CD14-positive monocyte (primary cell): ENCODE measurements around the gene KDM4C. TPM values are rescaled to one million over a fixed set of nuclear protein-coding genes. Genes with fewer than 3 reads are reported as not detected.

Experiments
- DNase-seq, 3 donors: peaks; one replicate each; pipeline ENCODE4 v3.0.0-alpha.2; 2011 to 2022
- H2AFZ ChIP-seq: 2 replicates; pipeline ENCODE4 v1.6.0; 2012; ENCODE audit warnings: mild to moderate bottlenecking, low read depth, low read length, inconsistent platforms; ENCODE audit not compliant: insufficient read depth, poor library complexity, severe bottlenecking
- H3K27ac ChIP-seq, 2 donors: 1 replicate in 1 of 2; 2 replicates in 1 of 2; pipeline ENCODE4 v1.5.1; 2012 to 2013; ENCODE audit warnings: low read length in 2 of 2, control low read depth in 1 of 2, inconsistent platforms in 1 of 2, low read depth in 1 of 2, mild to moderate bottlenecking in 1 of 2
- H3K27me3 ChIP-seq, 2 donors: one replicate each; pipeline versions ENCODE4 v1.6.0 to v1.6.1; 2011 to 2013; ENCODE audit warnings: low read length in 2 of 2; ENCODE audit not compliant: control insufficient read depth in 2 of 2, insufficient read depth in 2 of 2
- H3K36me3 ChIP-seq, 2 donors: replicated peaks in 1 of 2; 1 replicate in 1 of 2; 2 replicates in 1 of 2; pipeline versions ENCODE4 v1.5.1 to v1.6.1; 2012 to 2013; ENCODE audit warnings: low read length in 2 of 2, control low read depth in 1 of 2, inconsistent platforms in 1 of 2, mild to moderate bottlenecking in 1 of 2; ENCODE audit not compliant: insufficient read depth in 2 of 2, control insufficient read depth in 1 of 2
- H3K4me1 ChIP-seq, 2 donors: 1 replicate in 1 of 2; 2 replicates in 1 of 2; pipeline versions ENCODE4 v1.5.1 to v1.6.1; 2012 to 2013; ENCODE audit warnings: low read length in 2 of 2, control low read depth in 1 of 2, inconsistent platforms in 1 of 2, mild to moderate bottlenecking in 1 of 2, moderate library complexity in 1 of 2; ENCODE audit not compliant: insufficient read depth in 2 of 2, control insufficient read depth in 1 of 2
- H3K4me2 ChIP-seq: replicated peaks from 2 replicates; pipeline ENCODE3; 2012; ENCODE audit warnings: low read length, moderate library complexity, mild to moderate bottlenecking; ENCODE audit not compliant: poor library complexity, severe bottlenecking; ENCODE audit errors: extremely low read depth
- H3K4me3 ChIP-seq, 3 experiments: fragments of 200-600 bp in 1 of 3; sonication (generic) in 1 of 3; replicated peaks in 1 of 3; 1 replicate in 2 of 3; 2 replicates in 1 of 3; pipeline ENCODE4 v1.5.1; 2011 to 2013; ENCODE audit warnings: low read length in 3 of 3, mild to moderate bottlenecking in 3 of 3, control low read depth in 2 of 3, low read depth in 2 of 3, inconsistent platforms in 1 of 3, moderate library complexity in 1 of 3
- H3K79me2 ChIP-seq: 2 replicates; pipeline ENCODE4 v1.6.0; 2012; ENCODE audit warnings: mild to moderate bottlenecking, control low read depth, inconsistent platforms, low read length, moderate library complexity; ENCODE audit not compliant: insufficient read depth
- H3K9ac ChIP-seq: 2 replicates; pipeline ENCODE4 v1.6.0; 2017; ENCODE audit warnings: low read length, mild to moderate bottlenecking; ENCODE audit not compliant: insufficient read depth, poor library complexity, severe bottlenecking
- H3K9me3 ChIP-seq, 2 donors: replicated peaks in 1 of 2; 1 replicate in 1 of 2; 2 replicates in 1 of 2; pipeline versions ENCODE4 v1.5.1 to v1.6.1; 2012 to 2013; ENCODE audit warnings: low read length in 2 of 2, control low read depth in 1 of 2; ENCODE audit not compliant: control insufficient read depth in 1 of 2, insufficient read depth in 1 of 2
- H4K20me1 ChIP-seq: 2 replicates; pipeline ENCODE4 v1.6.0; 2012; ENCODE audit warnings: mild to moderate bottlenecking, low read length, control low read depth, moderate library complexity; ENCODE audit not compliant: insufficient read depth
- H3K27ac Mint-ChIP-seq, 7 donors: one replicate each; pipeline ENCODE4 v1.8.0; 2020; ENCODE audit warnings: mild to moderate bottlenecking in 7 of 7, mixed read lengths in 7 of 7, moderate library complexity in 6 of 7, inconsistent platforms in 2 of 7
- H3K27me3 Mint-ChIP-seq, 3 donors: one replicate each; pipeline ENCODE4 v1.8.0; 2021 to 2022; ENCODE audit warnings: low read depth in 3 of 3, mild to moderate bottlenecking in 3 of 3, mixed read lengths in 3 of 3, moderate library complexity in 3 of 3, inconsistent platforms in 1 of 3
- H3K36me3 Mint-ChIP-seq, 2 donors: one replicate each; pipeline ENCODE4 v1.8.0; 2020; ENCODE audit warnings: mixed read lengths in 2 of 2, inconsistent platforms in 1 of 2, mild to moderate bottlenecking in 1 of 2
- H3K4me1 Mint-ChIP-seq: one replicate; pipeline ENCODE4 v1.8.0; 2020; ENCODE audit warnings: mild to moderate bottlenecking, mixed read lengths
- H3K4me3 Mint-ChIP-seq, 2 donors: one replicate each; pipeline ENCODE4 v1.8.0; 2020; ENCODE audit warnings: mild to moderate bottlenecking in 2 of 2, mixed read lengths in 2 of 2, moderate library complexity in 1 of 2
- H3K9me3 Mint-ChIP-seq, 7 donors: one replicate each; pipeline ENCODE4 v1.8.0; 2020 to 2022; ENCODE audit warnings: mixed read lengths in 7 of 7, mild to moderate bottlenecking in 6 of 7, moderate library complexity in 6 of 7, inconsistent platforms in 2 of 7
- CTCF ChIP-seq: fragments of 200-600 bp; IDR thresholded peaks from one replicate; pipeline ENCODE4 v1.8.0; 2022; ENCODE audit warnings: antibody characterized with exemption, mild to moderate bottlenecking
- WGBS: methylation state at CpG from one replicate; pipeline ENCODE4 v1.1.5; 2013; ENCODE audit warnings: missing lambda C conversion rate; ENCODE audit not compliant: insufficient coverage; 5-methylcytosine and 5-hydroxymethylcytosine counted together
- intact Hi-C, 2 donors: fragments of 100-400 bp; cut with micrococcal nuclease; formaldehyde crosslinking; loops; one replicate each; pipeline versions ENCODE4 v1.15.0 to v1.15.1; 2023
- polyA plus RNA-seq, 3 donors: library from polyadenylated mRNA; depleted of rRNA in 1 of 3; unstranded in 2 of 3; stranded (reverse) in 1 of 3; fragments of 300-500 nt in 2 of 3; fragments of >200 nt in 1 of 3; fragmentation: Illumina TruSeq in 2 of 3; gene quantifications; 1 replicate in 2 of 3; 2 replicates in 1 of 3; pipeline ENCODE4 v1.2.3, GENCODE V29; 2012 to 2021

The KDM4C gene
- polyA plus RNA-seq, 3 donors, result 15.2 to 36.2 (median 17.1) TPM

GRCh38 chr9:7097040-7097715, 339.4 kb downstream of the KDM4C start:
- no peak for TF ChIP-seq CTCF
- 90% methylated on average over 4 of the region's 7 CpGs for WGBS
- Mint-ChIP-seq H3K4me1 (peaks cover 8% of the 10 kb centered on the region), H3K4me3 (no peak overlapping the region), H3K36me3 (peaks cover 28% of the 10 kb centered on the region in 2 donors), H3K27me3 (no peaks in the 10 kb centered on the region), H3K27ac (peak overlapping the region in 3 of 7 donors; percentile 17 to 57 (median 55)), H3K9me3 (peaks cover 0 to 22% (median 10%) of the 10 kb centered on the region in 7 donors)
- DNase-seq, result no peak
- no peaks in the 10 kb centered on the region for H4K20me1 ChIP-seq
- H3K36me3 ChIP-seq, result peaks cover 0 to 27% of the 10 kb centered on the region in 2 donors
- H3K9me3 ChIP-seq, result peaks cover 8% of the 10 kb centered on the region in 2 donors
- H3K27me3 ChIP-seq, result no peaks in the 10 kb centered on the region
- no peak overlapping the region for H3K9ac ChIP-seq
- H2AFZ ChIP-seq, result no peak overlapping the region
- no peak overlapping the region for H3K4me3 ChIP-seq
- intact Hi-C loops, result loop anchor here in 1 of 2 donors (10.0 kb wide), 1 partner anchor 62 kb away; no protein-coding TSS in a partner anchor
- H3K79me2 ChIP-seq, result no peaks in the 10 kb centered on the region
- no peaks in the 10 kb centered on the region for H3K4me1 ChIP-seq
- H3K4me2 ChIP-seq, result no peak overlapping the region
- no peak overlapping the region for H3K27ac ChIP-seq

GRCh38 chr9:7097785-7098752, 340.3 kb downstream of the KDM4C start:
- no peak for TF ChIP-seq CTCF
- Histone ChIP-seq H3K36me3 (peaks cover 0 to 29% of the 10 kb centered on the region in 2 donors), H3K9ac (no peak overlapping the region), H3K27ac (no peak overlapping the region), H4K20me1 (no peaks in the 10 kb centered on the region), H3K4me1 (no peaks in the 10 kb centered on the region), H3K27me3 (no peaks in the 10 kb centered on the region), H3K4me3 (no peak overlapping the region), H2AFZ (no peak overlapping the region), H3K4me2 (no peak overlapping the region), H3K9me3 (peaks cover 8% of the 10 kb centered on the region in 2 donors), H3K79me2 (no peaks in the 10 kb centered on the region)
- Mint-ChIP-seq H3K27me3 (no peaks in the 10 kb centered on the region), H3K36me3 (peaks cover 29 to 31% of the 10 kb centered on the region in 2 donors), H3K27ac (no peak overlapping the region), H3K4me1 (peaks cover 8% of the 10 kb centered on the region), H3K9me3 (peaks cover 0 to 22% (median 10%) of the 10 kb centered on the region in 7 donors), H3K4me3 (no peak overlapping the region)
- WGBS, result 100% methylated on average over 2 of the region's 3 CpGs
- DNase-seq, result no peak
- intact Hi-C loops, result loop anchor here in 1 of 2 donors (10.0 kb wide), 1 partner anchor 63 kb away; no protein-coding TSS in a partner anchor
